ENCODE results near the gene AAMDC.
"Not testable (repeated sequence)": the region's sequence is repeated elsewhere in the genome, so short reads cannot be mapped to it uniquely, and the experiment has no call there.

- TF ChIP-seq TARDBP (IDR thresholded peaks at IDR 0.05); BHLHE40 (IDR thresholded peaks at IDR 0.05; ENCODE audit: borderline replicate concordance); SUZ12 (IDR thresholded peaks at IDR 0.05); FOXK2 (IDR thresholded peaks at IDR 0.05); FOXA1 (IDR thresholded peaks at IDR 0.05): not testable (repeated sequence)
Measured at GRCh38 chr11:77843700-77844099, 22.8 kb downstream of the AAMDC start.

Data from HEK293T (cell line).